ENCODE data around the gene COX17. TPM values are rescaled to one million over a fixed set of nuclear protein-coding genes. Genes with fewer than 3 reads are reported as not detected.

Gene COX17
- total RNA-seq, 1 donor from 2014 or later: 130 TPM

- intact Hi-C loops (cut with DNase I): loop anchor here (2.0 to 10.0 kb wide), 4 partner anchors 39 to 213 kb away; partner anchors contain the start of genes POGLUT1, TIMMDC1 and TMEM39A
Measured at GRCh38 chr3:119677641-119677934, 382 bp upstream of the COX17 start.

GRCh38 chr3:119676020-119676419 lies 1.2 kb downstream of the COX17 start:
- no peak for DNase-seq (ENCODE audit: low spot score)
- intact Hi-C loops (cut with DNase I): loop anchor here (2.0 to 10.0 kb wide), 4 partner anchors 37 to 211 kb away; partner anchors contain the start of genes POGLUT1, TIMMDC1 and TMEM39A

More at GRCh38 chr3:119677641-119677934, 382 bp upstream of the COX17 start:
- no peak for DNase-seq (ENCODE audit: low spot score)

DNA sequence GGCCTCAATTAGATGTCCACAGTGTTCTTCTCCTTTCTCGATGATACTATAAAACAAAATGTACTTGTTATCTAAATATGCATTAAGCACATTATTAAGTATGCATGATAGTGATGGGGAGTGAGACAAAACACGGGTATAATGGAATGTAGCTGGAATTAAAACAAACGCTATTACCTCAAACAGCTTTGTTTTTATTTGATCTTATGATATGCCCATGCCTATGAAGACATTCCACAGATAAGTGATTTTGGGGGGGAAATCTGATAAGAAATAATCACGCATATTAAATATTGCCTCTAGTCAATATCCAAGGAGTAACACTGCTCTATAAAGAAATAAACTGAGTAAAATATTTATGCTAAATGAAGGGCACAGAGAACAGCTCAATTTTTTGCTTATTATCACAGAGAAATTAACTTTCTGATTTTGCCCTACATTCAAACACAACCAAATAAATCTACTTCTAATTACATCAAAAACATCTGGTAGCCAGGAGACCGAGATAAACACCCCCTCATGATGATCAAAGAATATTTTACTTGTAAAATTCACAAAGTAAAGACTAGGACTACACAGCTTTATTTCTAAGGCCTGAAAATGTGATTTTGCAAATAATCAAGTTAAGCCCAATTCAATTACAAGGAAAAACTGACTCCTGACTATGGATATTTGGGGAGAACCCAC lies 1.9 kb downstream of the COX17 start:
- DNase-seq (ENCODE audit: low spot score): no peak
- intact Hi-C loops (cut with DNase I): loop anchor here (5.0 to 10.0 kb wide), 2 partner anchors 178 to 211 kb away; partner anchors contain the start of genes POGLUT1, TIMMDC1 and TMEM39A

DNA sequence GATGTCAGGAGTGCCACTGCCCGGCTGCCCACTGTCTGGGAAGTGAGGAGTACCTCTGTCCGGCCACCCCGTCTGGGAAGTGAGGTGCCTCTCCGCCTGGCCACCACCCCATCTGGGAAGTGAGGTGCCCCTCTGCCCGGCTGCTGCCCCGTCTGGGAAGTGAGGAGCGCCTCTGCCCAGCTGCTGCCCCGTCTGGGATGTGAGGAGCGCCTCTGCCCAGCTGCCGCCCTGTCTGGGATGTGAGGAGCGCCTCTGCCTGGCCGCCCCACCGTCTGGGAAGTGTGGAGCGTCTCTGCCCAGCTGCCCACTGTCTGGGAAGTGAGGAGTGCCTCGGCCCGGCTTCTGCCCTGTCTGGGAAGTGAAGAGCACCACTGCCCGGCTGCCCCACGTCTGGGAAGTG lies 3.3 kb downstream of the COX17 start:
- intact Hi-C loops (cut with DNase I): loop anchor here (10.0 kb wide), 1 partner anchor 209 kb away; the partner anchor contains the start of genes POGLUT1 and TMEM39A
- DNase-seq (ENCODE audit: low spot score): no peak

DNA sequence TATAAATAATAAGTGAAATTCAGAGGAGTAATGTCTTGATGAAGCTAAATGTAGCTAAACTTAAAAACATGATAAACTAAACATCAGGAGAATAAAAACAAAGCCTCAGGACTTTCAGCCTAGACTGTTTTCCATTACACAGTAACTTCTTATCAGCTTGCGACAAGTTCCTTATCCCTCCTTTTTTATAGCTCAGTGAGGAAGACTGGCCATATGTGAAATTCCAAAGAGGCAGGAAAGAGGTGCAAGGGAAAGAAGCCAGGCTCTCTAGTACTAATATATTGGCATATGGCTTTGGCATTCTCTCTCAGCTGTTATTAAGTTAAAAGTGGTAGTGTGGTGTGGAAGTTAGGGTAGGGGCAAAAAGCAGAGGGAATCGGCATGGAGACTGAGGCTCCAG lies 4.4 kb downstream of the COX17 start:
- intact Hi-C loops (cut with DNase I): loop anchor here (10.0 kb wide), 1 partner anchor 208 kb away; the partner anchor contains the start of genes POGLUT1 and TMEM39A
- DNase-seq (ENCODE audit: low spot score): no peak

DNA sequence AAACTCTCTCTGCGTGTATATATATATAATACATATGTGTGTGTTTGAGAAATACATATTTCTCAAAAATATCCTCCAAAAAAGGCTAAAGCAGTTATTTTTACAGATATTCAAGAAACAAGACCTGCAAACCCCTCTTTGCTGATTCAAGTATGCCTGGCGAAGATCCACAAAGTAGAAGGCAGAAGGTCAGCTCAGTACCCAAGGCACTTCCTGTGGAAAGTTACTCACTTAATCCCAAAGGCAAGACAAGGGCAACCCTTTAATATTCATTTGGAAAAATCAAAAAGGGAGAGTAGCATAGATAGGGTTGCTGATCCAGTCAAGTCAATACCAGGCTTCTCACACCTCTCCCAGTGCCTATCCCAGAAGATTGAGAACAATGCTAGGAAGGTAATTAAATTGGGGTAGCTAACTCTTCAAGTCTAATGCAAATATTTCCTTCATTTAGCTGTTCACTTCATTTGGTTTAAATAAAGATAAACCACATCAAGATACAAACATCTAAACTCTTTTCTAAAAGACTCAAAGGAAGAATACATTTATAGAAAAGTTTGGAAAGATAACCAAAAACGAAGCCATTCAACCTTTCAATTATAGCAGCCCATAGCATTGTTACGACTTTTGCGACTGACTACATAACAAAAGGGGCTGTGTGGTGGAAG lies 7.2 kb downstream of the COX17 start:
- DNase-seq (ENCODE audit: low spot score): no peak
- intact Hi-C loops (cut with DNase I): loop anchor here (10.0 kb wide), 1 partner anchor 205 kb away; the partner anchor contains the start of genes POGLUT1 and TMEM39A

DNA sequence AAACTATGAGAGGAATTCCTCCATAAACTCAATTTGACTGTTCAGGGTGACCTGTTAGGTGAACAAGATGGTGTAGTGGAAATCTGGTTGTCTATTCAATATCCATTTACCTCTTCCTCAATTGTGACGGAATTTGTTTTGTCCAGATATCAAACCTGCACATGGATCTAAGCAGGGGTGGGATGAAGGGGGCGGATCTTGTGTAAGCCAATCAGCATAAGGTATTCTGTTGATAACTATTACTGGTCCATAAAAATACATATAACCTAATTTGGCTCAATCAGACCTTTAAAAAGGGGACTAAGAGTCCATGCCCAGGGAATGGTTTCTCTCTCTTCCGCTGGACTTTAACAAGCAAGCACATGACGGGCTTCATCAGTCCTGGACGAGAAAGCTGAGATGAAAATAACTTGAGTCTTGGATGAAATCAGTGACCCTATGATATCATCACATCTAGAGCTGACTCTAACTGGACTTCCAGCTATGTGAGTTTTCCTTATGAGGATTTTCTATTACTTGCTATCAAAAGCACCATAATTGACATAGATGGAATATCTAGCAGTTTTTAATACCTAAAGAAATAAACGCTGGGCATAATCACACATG lies 11.1 kb downstream of the COX17 start:
- intact Hi-C loops (cut with DNase I): no loop called here
- DNase-seq (ENCODE audit: low spot score): no peak

DNA sequence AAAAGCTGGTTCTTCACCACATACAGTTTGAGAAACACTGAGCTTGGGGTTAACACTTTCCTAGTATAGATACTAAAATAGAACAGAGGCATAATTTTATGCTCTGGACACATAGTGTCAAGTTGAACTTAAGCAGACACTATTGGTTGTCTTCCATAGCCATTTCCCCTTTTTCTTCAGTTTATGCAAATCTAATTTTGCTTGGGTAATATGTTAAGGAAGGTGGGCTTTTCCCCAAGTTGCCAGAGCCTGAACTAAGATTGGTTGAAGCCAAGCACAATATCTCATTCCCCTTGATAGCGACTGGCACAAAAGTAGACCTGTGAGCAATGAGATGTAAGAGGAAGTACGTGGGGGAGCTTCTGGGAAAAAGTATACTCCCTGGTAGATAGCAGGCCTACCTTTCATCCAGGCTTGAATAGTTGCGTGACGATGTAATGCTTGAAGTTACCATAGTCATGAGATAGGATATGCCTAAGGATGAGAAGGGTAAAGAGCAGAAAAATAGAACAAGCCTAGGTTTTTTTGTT lies 12.3 kb downstream of the COX17 start:
- intact Hi-C loops (cut with DNase I): no loop called here
- DNase-seq (ENCODE audit: low spot score): no peak

GRCh38 chr3:119664370-119664769 lies 12.8 kb downstream of the COX17 start:
- DNase-seq (ENCODE audit: low spot score): no peak
- intact Hi-C loops (cut with DNase I): no loop called here

- intact Hi-C loops (cut with DNase I): no loop called here
- DNase-seq (ENCODE audit: low spot score): no peak
Measured at GRCh38 chr3:119663885-119664284, 13.3 kb downstream of the COX17 start.

- no peak for DNase-seq (ENCODE audit: low spot score)
- intact Hi-C loops (cut with DNase I): no loop called here
Measured at GRCh38 chr3:119662604-119663373, 14.4 kb downstream of the COX17 start.

DNA sequence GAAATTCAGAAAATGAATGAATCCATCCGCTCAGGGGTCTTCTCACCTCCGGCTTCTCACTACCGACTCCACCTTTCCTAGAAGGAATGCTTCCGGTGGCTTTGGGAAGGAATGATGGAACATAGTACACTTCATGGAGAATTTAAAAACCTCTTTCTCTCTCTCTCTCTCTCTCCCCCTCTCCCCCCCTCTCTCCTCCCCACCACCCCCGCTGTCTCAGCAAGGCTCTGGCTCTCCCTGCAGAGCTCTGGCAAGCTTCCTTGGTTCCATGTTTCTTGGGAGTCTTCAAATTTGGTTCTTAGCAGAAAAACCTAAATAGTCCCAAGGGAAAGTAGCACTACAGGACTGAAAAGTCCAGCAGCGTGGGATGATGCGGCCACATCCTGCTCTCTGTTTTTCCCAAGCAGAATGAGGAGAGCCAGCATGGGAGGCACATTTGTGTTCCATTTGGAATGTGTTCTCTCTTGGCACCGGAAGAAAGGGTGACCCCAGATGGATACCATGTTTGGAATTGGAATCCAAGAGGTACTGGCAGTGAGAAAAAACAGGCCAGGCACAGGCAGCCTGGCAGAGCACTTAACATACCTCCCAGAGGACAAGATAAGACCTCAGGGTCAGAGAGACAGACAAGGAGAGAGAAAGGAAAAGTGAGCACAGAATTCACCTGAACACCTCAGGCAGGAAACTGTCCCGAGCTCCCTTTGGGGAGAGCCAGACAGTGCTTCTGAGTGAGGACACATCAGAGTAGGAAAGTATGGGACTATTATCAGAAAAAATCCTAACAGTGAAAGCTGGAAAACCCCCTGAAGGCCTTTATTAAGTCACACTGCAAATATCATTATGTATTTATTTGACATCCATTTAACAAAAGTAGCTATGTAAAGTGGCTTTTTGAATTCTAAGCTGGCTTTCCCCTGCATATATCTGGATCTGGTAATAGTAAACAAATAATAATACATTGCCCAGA lies 16.4 kb downstream of the COX17 start, which contains the start of gene POPDC2:
Gene POPDC2 (minus strand): TSS at position 116 of the 967 bp plus-strand sequence. CDS start 166 bp downstream, outside the sequence.
- intact Hi-C loops (cut with DNase I): no loop called here
- DNase-seq (ENCODE audit: low spot score): no peak

DNA sequence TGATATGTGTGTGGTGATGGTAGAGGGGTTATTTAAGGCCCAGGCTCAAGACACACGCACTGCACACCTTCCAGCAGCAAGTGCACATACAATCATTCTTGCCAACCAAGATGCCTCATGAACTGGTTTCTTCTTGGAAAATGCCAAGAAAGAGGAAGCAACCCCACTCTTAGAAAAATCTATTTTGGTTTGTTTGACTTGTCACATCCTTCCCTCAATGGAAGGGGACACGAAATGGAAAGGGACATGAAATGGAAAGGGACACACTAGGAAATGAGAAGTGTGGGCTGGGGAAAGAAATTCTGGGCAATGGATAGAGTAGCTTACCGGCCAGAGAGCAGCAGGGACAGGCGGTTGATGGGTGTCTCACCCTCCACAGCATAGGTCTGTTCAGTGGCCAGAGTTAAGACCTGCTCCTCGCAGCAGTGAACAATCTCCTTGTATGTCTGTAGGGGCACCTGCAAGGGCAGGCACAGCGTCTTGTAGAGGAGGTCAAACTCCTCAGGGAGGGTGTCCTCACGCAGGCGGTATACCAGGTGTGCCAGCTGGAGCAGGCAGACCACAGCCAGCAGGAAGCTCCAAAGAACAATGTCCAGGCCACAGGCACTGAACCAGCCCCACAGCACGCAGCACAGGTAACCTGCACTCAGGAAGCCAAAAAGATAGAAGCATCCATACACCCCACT lies 17.5 kb downstream of the COX17 start:
- no peak for DNase-seq (ENCODE audit: low spot score)
- intact Hi-C loops (cut with DNase I): no loop called here

DNA sequence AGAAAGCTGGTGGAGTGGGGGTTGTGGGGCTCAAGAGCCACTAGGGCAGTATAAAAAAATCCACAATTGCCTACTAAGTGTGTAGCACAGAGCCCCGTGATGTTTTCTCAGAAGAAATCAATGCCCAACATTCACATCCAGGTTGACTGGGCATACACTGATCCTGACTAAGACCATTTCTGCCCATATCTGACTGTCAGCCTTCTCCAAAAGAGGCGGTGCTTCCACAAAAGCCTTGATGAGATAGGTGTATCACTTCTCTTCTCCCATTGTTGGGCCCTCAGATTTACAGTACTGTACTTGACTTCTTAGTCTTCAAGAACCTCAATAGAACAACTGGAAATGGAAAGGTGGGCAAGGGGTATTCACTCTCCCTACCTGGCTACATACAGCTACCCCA lies 18.2 kb downstream of the COX17 start:
- DNase-seq (ENCODE audit: low spot score): no peak
- intact Hi-C loops (cut with DNase I): no loop called here

DNA sequence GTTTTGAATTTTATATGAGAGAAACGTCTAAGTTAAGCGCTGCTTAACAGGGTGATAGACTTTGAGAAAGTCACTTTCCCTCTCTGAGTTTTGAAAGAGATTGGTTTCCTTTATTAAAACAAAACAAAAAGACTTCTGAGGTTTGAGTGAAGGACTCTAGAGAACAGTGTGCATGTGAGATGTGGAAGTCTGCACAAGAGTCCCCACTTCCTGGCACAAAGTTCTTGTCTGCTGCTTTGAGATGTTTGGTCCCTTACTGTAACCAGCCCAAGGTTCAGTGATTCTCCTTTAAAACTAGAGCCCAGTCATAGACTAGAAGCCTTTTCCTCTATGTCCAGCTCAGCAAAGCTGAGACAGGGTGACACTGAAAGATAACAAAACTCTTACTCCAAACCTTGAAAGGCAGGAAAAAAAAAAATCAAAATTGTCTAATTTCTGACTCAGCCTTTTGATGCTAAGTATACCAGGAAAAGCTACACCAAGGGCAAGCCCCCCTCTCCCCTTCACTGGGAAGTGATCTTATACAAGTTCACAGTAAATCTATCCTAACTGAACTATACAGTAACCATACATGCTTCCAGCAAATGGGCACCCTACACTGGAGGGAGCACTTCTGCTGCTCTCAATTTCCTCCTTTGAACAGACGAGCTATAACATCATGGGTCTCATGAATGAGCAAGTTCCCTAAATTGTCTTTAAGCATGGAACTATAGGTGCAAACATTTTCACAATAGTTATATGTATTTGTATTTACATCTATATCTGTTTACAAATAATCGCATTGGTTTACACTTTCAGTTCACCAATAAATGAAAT lies 19.1 kb downstream of the COX17 start:
- intact Hi-C loops (cut with DNase I): no loop called here
- DNase-seq (ENCODE audit: low spot score): no peak

DNA sequence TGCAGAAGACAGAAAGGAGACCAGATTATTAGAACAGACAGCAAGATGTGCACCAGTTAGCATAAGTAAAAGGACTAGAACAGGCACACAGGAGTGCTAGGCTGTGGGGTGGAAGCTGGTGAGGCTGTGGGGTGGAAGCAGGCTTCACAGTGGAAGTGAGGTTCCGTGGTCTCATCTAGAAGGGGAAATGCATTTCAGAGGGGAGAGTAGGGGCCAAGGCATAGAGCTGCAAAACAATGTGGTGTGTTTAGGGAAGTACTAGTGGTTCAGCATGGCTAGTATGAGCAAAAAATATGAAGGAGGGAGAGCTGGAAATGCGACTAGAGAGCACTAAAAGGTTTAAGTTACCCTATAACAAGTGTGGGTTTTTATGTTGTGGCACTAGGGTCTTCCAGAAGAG lies 23.3 kb downstream of the COX17 start:
- intact Hi-C loops (cut with DNase I): loop anchor here (2.0 kb wide), 1 partner anchor 17 kb away; no protein-coding TSS in a partner anchor
- no peak for DNase-seq (ENCODE audit: low spot score)

Measured in cardiac septum (tissue), 1 donor.